ENCODE results near the gene MED8. TPM values are rescaled to one million over a fixed set of nuclear protein-coding genes. Genes with fewer than 3 reads are reported as not detected.

Gene MED8
- total and polyA plus RNA-seq, 9 of the 15 experiments (the other 6 are each of a cell fraction or from before 2014, with no cell fraction given) = 23.0 to 120 (median 56.4) TPM

GRCh38 chr1:43389326-43390313 lies at the start of gene MED8, which contains the start of gene SZT2 (continued):
- TF ChIP-seq SIN3A (IDR thresholded peaks at IDR 0.05; ENCODE audit: borderline replicate concordance in 2 of 2, control insufficient read depth in 1 of 2, low read depth in 2 of 2, low read length in 2 of 2) (peak; percentile 90 to 92; a peak in 3 of 4 replicates), ASH1L (IDR thresholded peaks at IDR 0.05; ENCODE audit: borderline replicate concordance, low read depth, partially characterized antibody) (peak; percentile 83), ETS1 (conservative IDR thresholded peaks at IDR 0.05; ENCODE audit: control insufficient read depth, low read depth, low read length) (no peak; the same call in 1 of the 2 replicates), PHF20 (IDR thresholded peaks at IDR 0.05; ENCODE audit: partially characterized antibody) (peak; percentile 93), ZFX (CRISPR knock-in tag; IDR thresholded peaks at IDR 0.05) (peak; percentile 97), EP300 (IDR thresholded peaks at IDR 0.05; ENCODE audit: low read length) (peak; percentile 24), RBM22 (IDR thresholded peaks at IDR 0.05; ENCODE audit: low read depth, low read length, poor library complexity, severe bottlenecking) (peak; percentile 62), CHD4 (IDR thresholded peaks at IDR 0.05; ENCODE audit: insufficient read depth, insufficient replicate concordance, low read depth, low read length, poor library complexity, severe bottlenecking) (no peak), ZNF436 (CRISPR knock-in tag; IDR thresholded peaks at IDR 0.05) (no peak), ZNF197 (CRISPR knock-in tag; IDR thresholded peaks at IDR 0.05; ENCODE audit: low read depth) (no peak), KLF13 (tag; IDR thresholded peaks at IDR 0.05; ENCODE audit: borderline replicate concordance, low read depth) (no peak), MBD2 (IDR thresholded peaks at IDR 0.05; ENCODE audit: borderline replicate concordance, low read depth) (peak; percentile 90), KDM4B (IDR thresholded peaks at IDR 0.05; ENCODE audit: borderline replicate concordance in 2 of 2, low read depth in 1 of 2) (peak in 1 of 2 experiments; percentile 88; a peak in 1 of 4 replicates), PYGO2 (tag; IDR thresholded peaks at IDR 0.05) (no peak), ZNF561 (CRISPR knock-in tag; conservative IDR thresholded peaks at IDR 0.05) (no peak), ZNF830 (CRISPR knock-in tag; IDR thresholded peaks at IDR 0.05) (0 out of 2 replicates have a peak, but pooled peaks have one; percentile 19), FOXM1 (IDR thresholded peaks at IDR 0.05; ENCODE audit: low read depth) (0 out of 2 replicates have a peak, but pooled peaks have one; percentile 27), FOXM1 (CRISPR knock-in tag; IDR thresholded peaks at IDR 0.05; ENCODE audit: low read depth) (0 out of 2 replicates have a peak, but pooled peaks have one; percentile 28), HBP1 (CRISPR knock-in tag; IDR thresholded peaks at IDR 0.05) (peak; percentile 79; the same call in 1 of the 2 replicates), SAFB2 (IDR thresholded peaks at IDR 0.05; ENCODE audit: borderline replicate concordance, low read depth, low read length, severe bottlenecking) (no peak), PHB (CRISPR knock-in tag; IDR thresholded peaks at IDR 0.05) (no peak), RB1 (IDR thresholded peaks at IDR 0.05; ENCODE audit: low read depth) (peak; percentile 58; the same call in 1 of the 2 replicates)
